Pons (tissue), 1 donor: Measurements from ENCODE around the gene AGMO.

Experiments used
- DNase-seq: peaks from one replicate; pipeline ENCODE4 v3.0.0-alpha.2; 2016; ENCODE audit warnings: low spot score

Gene AGMO

DNA sequence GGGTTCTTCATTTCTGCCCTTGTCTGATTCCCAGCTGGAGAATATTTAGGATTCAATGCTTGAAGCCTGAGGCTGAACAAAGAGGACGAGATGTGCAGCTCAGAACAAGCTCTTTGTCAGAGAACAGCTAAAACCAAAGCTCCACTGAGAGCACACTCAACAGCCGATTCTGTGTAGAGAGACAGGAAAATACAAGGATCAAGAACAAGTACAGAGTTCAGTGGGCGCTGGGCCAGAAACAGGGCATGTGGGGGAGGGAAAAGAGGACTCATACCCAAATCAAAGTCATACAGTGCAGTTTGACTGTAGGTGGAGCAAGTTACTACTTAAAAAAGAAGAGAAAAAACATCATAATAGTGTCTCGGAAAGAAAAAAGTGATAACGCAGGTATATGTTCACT is at the start of gene AGMO:
AGMO (minus strand) TSS at position 181 of the 400 bp plus-strand sequence.
- peak; percentile 95 for DNase-seq

DNA sequence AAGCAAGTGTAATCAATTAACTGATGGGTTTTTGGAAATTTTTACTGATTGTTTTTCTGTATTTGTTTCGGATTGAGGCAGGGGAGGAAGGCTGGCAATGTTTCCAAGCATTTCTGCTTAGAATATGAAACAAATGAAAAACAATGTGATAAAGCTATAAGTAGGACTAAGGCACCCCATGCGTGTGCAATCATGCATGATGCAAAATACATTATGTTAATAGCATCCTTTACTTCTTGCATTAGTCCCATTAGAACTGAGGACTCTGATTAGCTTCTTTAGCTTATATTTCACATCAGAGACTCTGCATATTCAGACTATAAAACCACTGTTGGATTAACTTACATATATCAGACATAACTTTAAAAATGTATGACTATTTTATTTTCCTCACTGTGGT is 48.7 kb upstream of the AGMO start:
- no peak for DNase-seq

DNA sequence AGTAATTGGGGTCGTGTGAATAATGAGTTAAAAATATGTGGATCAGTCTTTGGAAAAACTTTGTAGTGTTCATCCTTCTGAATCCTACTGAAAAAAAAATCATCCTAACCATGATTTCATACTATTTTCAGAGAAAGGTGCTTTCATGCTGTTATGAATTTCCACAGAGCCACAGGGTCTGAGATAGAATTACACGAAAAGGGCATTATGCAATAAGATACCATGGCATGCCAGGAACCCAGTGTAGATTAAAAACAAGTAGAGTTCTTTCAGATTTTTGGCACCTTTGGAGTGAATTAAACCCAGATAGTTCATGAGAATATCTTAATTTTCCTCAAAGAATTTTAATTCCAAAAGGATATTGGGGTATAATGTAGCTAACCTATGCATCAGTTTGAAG is 47.5 kb upstream of the AGMO start:
- no peak for DNase-seq

DNA sequence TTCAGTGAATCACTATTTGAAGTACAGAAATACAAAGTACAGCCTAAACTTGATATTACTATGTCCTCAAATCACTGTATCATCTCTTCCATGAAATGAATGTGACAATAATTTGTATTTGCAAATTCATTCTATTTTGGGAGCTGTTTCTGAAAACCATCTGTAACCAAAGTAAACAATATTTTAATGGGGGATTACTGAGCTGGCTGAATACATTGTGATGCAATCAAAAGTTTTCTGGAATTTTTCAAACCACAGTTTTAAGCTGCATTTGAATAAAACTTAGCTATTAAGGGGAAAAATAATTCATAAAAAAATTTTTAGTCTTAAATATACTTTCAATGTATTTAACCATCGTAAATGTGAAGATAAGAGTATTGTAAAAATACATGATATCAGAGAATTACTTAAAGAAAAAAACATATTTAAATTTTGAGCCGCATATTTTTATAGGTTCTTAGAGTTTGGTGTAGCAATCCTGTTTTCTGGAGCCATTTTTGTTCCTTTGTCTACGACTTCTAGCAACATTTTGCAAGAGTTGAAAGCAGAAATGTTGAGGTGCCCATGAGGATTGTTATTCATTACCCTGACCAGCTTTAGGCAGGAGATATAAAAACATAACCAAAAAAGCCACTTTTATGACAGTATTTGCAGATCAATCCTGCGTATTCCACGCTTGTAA is 45.9 kb upstream of the AGMO start:
- no peak for DNase-seq

DNA sequence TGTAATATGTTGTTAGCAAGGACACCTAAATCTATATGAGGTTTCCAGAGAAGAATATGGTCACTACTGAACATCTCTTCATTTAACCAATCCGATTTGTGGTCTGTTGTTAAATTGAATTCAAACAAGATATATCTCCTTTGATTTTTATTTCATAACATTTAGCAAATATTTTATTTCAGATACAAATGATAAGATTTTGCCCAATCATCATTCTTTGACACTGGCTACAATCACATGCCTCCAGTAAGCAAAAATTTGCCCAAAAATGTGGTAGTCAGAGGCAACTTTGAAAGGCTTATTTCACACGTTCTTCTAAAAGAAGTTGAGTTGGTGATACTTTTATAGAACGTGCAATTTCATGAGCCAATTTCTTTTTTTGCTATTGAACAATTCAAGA is 44.7 kb upstream of the AGMO start:
- DNase-seq: no peak

DNA sequence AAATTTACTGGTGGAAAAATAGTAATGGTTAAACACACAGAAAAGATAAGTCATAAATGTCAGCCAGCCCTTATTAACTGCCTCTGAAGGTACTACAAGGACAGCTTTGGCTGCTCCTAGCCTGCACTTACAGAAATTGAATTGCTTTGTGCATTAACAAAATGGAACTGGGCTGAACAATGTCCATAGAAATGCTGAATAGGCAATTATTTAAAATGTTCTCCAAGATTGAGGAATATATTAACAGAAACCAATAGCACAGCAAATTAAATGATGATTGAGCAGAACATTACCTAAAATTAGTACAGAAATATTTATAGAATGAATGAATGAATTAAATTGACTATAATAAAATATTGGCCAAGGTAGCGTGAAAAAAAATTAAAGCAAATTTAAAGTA is 42.4 kb upstream of the AGMO start:
- DNase-seq: no peak

DNA sequence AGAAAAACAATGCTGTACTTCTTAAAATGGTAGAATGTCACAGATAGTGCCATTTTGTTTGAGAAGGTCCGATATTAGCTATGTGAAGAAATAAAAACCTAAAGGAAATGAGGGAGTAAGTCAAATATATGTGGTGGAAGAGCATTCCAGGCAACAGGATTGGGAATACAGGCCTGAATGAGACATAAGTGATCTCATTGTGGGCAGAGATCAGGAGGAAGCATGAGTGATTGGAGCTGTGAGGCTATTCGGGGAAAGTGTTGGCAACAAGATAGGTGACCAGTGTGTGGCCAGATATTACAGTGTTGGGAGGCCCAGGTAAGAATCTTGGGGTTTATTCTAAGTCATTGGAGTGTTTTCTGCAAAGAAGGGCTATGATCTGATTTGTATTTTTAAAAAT is 41.3 kb upstream of the AGMO start:
- DNase-seq: no peak

DNA sequence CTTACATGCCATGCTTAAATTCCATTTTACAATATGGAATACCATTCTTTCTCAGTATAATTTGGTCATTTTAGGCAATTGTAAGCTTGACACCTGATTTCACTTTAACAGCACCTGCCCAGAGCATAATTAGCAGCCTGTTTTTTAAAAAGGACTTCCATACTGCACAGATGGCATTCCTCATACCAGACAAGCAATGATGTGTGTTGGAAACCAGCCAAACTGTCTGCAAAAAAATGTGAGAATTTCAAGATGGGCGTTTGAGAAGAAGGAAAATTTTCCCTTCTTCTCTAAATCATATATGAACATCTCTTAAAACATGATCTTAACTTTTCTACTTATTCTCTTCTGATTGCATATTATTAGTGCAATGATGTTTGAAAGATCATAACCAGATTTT is 40.4 kb upstream of the AGMO start:
- no peak for DNase-seq

DNA sequence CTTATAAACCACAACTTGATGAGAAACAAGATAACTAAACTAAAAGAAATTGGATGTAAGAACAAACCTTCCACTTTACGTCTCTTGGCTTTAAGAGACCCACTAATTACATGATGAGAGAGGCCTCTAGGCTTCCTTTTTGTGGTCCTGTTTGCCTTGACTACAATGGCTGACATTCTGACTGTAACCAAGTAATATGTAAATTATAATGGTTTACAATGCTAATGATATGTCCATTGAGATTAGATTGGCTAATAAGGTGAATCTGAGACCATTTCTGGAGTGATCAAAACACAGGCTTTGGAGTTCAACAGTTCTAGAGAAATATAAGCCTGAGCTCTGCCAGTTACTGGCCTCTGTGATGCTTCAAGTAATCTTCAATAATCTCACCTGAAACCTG is 39.4 kb upstream of the AGMO start:
- no peak for DNase-seq

DNA sequence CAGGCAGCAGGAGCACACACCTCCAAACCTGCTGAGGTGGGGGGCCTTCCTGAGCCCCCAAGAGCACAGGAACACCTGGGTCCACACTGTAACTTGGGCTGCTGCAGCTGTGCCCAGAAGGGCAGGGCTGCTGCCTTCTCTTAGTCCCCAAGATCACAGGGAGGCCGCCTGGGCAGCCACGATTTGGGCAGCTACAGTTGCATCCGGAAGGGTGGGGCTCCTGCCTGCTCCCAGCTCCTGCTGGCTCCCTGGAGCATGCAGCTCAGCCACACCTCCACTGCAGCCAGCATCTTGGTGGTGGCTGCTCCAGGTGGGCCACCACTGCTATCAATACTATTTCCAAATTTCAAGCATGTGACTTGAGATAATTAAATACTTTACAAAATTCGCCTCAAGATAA is 38.5 kb upstream of the AGMO start:
- DNase-seq: no peak

DNA sequence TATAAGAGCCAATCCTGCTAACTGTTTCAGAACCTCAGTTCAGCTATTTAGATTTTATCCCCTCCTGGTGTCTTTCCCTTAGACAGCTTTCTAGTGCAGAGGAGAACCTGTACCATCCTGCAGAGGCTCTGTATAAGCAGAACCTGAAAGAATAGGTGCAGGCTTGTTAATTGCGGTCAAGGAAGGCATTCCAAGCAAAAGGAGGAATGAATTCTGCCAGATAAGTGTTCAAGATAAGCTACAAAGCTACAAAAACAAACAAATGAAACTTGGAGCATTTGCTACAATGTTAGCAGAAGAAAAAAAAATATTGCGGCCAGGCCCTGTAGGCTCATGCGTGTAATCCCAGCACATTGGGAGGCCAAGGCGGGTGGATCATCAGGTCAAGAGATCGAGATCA is 32.6 kb upstream of the AGMO start:
- DNase-seq: no peak

DNA sequence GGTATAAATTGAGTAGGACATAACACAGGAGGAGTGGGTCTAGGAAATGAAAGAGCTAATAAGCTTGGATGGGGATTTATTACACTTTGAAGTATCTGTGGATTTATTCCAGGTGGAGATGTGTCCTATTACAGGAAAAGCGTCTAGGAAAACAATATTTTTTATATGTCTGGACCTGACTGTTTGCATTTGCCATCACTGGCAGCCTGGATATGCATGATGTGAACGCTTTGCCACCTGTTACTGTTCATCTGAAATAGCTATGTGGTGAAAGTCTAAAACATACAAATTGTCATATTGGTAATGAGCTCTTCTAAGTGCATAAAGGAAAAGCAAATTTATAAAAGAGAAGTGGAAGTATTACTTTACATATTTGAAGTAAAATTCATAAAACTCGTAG is 31.6 kb upstream of the AGMO start:
- no peak for DNase-seq

DNA sequence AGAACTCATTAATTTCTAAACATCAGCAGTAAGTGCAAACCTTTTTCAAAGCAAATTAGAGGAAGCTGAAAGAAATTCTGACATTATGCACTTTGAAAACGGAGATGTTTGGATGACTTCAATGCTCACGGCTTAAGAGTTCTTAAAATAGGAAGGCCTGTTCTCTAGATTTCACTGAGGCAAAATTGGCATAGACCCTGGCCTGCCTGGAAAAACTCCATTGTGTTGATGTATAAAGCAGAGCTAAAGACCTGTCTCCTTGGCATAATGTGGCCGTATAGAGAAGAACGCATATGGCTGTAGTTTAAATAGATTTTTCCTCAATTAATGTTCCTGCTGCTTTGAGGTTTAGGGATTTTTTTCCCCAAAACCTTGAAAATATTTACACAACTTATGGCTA is 24.5 kb upstream of the AGMO start:
- DNase-seq: no peak

DNA sequence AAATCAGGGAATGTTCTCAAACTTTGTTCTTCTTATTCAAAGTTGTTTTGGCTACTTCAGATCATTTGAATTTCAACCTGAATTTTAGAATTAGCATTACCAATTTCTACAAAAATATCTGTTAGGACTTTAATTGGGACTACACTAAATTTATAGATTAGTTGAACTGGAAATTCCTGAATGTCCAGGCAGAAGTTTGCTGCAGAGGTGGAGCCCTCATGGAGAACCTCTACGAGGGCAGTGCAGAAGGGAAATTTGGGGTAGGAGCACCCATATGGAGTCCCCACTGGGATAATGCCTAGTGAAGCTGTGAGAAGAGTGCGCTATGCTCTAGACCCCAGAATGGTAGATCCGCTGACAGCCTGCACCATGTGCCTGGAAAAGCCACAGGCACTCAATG is 22.8 kb upstream of the AGMO start:
- no peak for DNase-seq

DNA sequence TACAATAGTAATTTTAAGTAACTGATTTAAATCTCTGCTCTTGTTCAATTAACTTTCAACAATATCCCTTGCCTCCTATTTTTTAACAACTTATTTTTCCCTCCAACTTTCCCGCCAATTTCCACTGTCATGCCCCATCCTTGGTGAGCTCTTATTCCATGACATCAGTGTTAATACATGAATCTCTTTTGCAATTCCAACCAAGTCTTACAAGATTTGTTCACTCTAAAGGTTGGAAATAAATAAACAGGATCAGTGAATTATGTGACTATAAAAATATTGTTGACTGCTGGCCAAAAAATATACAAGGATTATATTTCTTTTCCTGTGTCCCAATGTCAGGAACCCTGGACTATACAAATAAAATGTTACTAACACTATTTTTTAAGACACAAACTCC is 21.0 kb upstream of the AGMO start:
- DNase-seq: no peak

DNA sequence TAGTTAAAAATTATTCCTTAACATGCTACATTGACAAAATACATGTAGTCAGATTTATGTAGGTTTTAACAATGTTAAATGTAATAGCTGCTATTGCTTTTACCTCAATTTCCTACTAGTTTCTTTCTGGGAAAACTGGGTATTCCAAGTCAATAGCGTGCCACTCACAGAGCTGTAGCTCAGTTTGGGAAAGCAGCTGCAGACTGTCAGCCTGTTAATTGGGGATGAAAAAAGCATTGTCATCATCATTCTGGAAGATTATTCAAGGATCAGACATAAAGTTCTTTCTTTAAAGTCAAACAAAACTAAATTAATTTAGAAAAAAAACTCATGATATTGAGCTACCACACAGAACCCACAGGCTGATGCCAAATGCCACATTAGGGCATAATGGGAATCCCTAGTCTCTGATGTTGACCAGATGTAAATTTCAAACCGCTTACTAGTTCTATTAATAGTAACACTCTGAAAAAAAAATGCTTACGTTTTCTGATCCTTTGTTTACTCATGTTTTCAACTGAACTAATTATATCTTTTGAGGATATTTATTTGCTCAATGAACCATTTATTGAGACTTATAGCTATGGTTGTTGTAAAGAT is 19.6 kb upstream of the AGMO start:
- DNase-seq: no peak

DNA sequence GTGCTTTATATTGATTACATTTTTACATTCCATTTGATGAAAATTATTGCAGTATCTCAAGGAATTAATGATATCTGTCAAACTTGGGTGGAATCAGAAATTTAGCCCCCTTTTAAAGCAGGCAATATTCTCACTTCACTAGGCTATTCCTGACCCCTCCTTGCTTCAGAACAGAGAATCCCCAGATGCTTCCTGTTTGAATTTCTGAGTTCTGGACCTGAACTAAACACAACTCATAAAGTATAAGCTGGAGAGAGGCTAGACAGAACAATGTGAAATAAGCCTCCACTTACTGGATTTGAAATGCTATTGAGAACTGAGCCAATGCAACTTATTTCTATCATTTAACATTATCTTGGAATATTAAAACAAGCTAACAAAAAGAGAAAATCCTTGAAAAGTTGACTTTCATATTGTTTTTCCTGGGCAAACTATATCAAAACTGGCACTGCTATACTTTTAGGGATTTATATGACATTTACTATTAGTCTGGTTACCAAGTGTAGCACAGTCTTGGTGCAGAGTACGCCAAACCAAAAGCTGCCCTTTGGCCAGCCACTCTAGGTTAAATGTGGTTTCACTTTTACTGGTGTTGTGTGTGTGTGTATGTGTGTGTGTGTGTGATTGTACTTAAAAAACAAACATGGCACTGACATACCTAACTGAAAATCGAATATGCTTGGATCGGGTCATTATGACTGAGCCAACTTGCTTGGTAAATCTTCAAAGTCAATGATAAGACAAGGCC is 19.0 kb upstream of the AGMO start:
- DNase-seq: no peak

DNA sequence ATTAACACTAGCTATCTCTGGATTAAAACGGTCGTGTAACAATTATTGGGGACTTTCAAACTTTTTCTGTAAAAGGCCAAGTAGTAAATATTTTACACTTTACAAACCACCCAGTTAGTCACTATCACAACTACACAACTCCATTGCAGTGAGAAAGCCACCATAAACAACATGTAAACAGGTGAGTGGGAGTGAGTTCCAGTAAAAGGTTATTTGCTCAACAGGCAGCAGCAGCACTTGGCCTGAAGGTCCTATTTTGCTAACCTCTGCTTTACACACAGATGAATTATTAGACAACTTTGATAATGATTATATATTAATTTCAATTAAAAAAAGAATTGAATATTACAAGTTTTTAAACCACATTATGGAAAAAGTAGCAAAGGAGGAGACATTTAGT is 15.8 kb upstream of the AGMO start:
- DNase-seq: no peak

DNA sequence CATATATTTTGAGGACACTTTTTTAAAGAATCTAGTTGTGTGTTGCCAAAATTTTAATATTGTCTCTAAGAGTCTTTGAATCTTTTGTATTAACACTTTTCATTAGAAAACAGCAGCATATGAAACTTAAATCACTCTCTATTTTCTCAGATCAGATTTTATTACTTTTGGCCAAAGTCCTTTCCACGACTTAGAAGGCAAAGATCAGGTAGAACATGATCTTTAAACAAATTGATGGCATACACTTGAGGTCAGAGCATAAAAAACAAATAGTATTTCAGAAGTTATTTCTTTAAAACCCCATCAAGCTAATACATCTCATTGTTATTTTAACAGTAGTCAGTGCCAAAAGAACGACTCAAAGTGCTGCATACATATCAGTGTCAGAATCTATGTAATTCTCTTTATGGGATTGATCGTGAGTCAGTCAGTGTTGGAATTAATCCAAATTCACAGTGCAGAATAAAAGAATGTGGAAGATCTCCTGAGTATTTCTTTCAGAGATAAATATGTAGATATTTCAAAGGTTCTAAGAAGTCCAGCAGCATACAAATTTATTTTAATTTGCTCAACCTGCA is 9.6 kb upstream of the AGMO start:
- DNase-seq: no peak

DNA sequence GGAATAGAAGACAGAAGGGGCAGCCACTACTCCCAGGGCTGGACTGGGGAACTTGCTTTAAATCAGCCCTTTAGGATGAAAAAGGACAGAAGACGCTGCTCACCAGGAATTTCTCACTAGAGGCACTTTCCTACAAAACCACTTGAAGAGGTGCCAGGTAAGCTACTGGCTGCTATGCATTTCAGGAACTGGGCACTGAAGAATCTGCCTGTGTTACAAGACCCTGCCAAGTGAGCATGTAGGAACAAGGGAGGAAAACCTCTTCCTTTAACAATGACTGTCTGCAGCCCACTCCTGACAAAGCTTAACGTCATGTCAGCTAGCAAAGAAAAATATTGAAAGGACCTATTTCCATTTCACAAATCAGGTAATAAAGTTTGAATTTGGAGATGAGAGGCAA is 5.8 kb upstream of the AGMO start:
- DNase-seq: no peak

DNA sequence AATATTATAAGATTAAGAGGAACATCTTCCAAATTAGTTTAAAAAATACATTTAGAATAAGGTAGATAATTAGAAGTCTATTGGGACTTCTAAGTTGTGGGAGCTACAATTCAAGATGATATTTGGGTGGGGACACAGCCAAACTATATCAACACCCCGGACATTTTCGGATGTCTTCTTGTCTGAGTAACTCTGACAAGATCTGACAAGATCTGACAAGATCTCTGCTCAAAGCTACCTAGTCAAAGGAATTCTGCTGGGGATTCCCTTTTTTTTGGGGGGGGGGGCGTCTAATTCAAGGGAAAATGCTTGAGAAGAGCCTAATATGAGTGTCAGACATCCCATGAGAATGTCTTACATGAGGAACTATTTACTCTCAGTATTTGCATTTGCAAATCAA is 5.2 kb upstream of the AGMO start:
- no peak for DNase-seq

DNA sequence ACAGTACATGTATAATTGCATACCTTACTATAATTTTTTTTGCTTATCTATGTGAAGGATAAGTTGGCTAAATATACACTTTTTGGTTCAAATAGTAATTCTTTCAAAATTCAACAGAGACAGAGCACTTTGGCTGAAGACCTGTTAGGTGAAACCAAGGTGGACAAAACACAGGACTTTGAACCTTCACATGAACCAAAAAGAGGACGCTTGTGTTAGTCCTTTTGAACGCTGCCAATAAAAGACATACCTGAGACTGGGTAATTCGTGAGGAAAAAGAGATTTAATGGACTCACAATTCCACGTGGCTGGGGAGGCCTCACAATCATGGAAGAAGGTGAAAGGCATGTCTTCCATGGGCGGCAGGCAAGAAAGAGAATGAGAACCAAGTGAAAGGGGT is 4.7 kb upstream of the AGMO start:
- no peak for DNase-seq

DNA sequence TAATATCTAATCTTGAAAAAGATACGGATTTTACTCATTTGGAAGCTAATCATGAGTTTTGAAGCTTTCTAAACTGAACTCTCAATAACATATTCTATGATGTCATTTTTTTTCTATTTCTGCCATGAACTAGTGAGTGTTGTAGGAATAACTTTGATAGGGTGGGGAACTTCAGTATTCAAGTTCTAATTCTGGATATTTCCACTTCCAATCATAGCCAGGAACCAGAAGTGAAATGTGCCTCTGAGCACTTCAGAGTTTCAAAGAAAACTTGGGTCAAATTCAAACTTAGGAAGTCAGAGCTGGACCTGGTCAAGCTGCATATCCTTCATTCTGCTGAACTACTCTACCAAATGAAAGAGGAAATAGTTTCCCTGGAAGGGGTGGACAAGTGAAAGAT is 847 bp downstream of the AGMO start:
- DNase-seq: no peak
